Fibroblast of the aortic adventitia (primary cell): ENCODE measurements around the gene C1QTNF12. TPM values are rescaled to one million over a fixed set of nuclear protein-coding genes. Genes with fewer than 3 reads are reported as not detected.

Source experiments
- DNase-seq: peaks from one replicate; pipeline ENCODE4 v3.0.0-alpha.2; 2010; ENCODE audit warnings: low read depth
- H3K4me3 ChIP-seq: 2 replicates; pipeline ENCODE4 v1.5.1; 2011; ENCODE audit warnings: low read depth, mild to moderate bottlenecking, control low read depth, low read length, moderate library complexity
- CTCF ChIP-seq: IDR thresholded peaks from 2 replicates; pipeline ENCODE4 v1.5.1; 2011; ENCODE audit warnings: mild to moderate bottlenecking, low read length, control low read depth, inconsistent platforms; ENCODE audit not compliant: insufficient read depth
- total RNA-seq: library from RNA; depleted of rRNA; stranded (reverse); fragments of >200 nt; gene quantifications from 2 replicates; pipeline ENCODE4 v1.2.3, GENCODE V29; 2012; ENCODE audit warnings: low replicate concordance

Gene C1QTNF12
- total RNA-seq, 1 donor, result 1.4 TPM

- no peak for DNase-seq
- no peak overlapping the region for H3K4me3 ChIP-seq
- TF ChIP-seq CTCF, result no peak
Measured at GRCh38 chr1:1222575-1223225, 23.8 kb downstream of the C1QTNF12 start.

GRCh38 chr1:1221887-1222574 lies 24.5 kb downstream of the C1QTNF12 start:
- H3K4me3 ChIP-seq, result no peak overlapping the region
- no peak for DNase-seq
- no peak for TF ChIP-seq CTCF

- TF ChIP-seq CTCF, result no peak
- no peak for DNase-seq
Measured at GRCh38 chr1:1220197-1220596, 26.3 kb downstream of the C1QTNF12 start.

GRCh38 chr1:1219341-1219740 lies 27.2 kb downstream of the C1QTNF12 start:
- H3K4me3 ChIP-seq, result no peak overlapping the region
- TF ChIP-seq CTCF, result no peak
- DNase-seq, result no peak

More at GRCh38 chr1:1220197-1220596, 26.3 kb downstream of the C1QTNF12 start:
- no peak overlapping the region for H3K4me3 ChIP-seq

- no peak overlapping the region for H3K4me3 ChIP-seq
- TF ChIP-seq CTCF, result no peak
- DNase-seq, result no peak
Measured at GRCh38 chr1:1218524-1219200, 27.9 kb downstream of the C1QTNF12 start.

GRCh38 chr1:1217621-1218523 lies 28.6 kb downstream of the C1QTNF12 start:
- H3K4me3 ChIP-seq, result no peak overlapping the region
- no peak for TF ChIP-seq CTCF
- no peak for DNase-seq
